Measurements from ENCODE around the gene ZNF586. TPM values are rescaled to one million over a fixed set of nuclear protein-coding genes. Genes with fewer than 3 reads are reported as not detected.
"Not testable (repeated sequence)": the region's sequence is repeated elsewhere in the genome, so short reads cannot be mapped to it uniquely, and the experiment has no call there.

The ZNF586 gene
- total and polyA plus RNA-seq, 8 donors: 13.2 to 38.1 (median 29.2) TPM

GRCh38 chr19:57817976-57818375, 48.5 kb downstream of the ZNF586 start:
- no peak for DNase-seq
- Histone ChIP-seq H3K4me3 (no peak overlapping the region), H3K36me3 (peaks cover 0 to 6% of the 10 kb centered on the region in 2 donors), H3K27me3 (no peaks in the 10 kb centered on the region), H3K4me1 (peaks cover 24 to 32% of the 10 kb centered on the region in 2 donors), H3K9me3 (no peaks in the 10 kb centered on the region), H3K27ac (no peak overlapping the region)
- ATAC-seq: no peak
- intact Hi-C loops (cut with DNase I): no loop called here
- TF ChIP-seq CTCF (IDR thresholded peaks at IDR 0.05): no peak

GRCh38 chr19:57818378-57818777, 48.9 kb downstream of the ZNF586 start:
- DNase-seq: no peak
- ATAC-seq: no peak
- TF ChIP-seq CTCF (IDR thresholded peaks at IDR 0.05): no peak
- H3K4me1 ChIP-seq: peaks cover 22 to 30% of the 10 kb centered on the region in 2 donors
- peaks cover 0 to 6% of the 10 kb centered on the region in 2 donors for H3K36me3 ChIP-seq
- no peaks in the 10 kb centered on the region for H3K9me3 ChIP-seq
- no peak overlapping the region for H3K27ac ChIP-seq
- intact Hi-C loops (cut with DNase I): no loop called here
- no peak overlapping the region for H3K4me3 ChIP-seq
- no peaks in the 10 kb centered on the region for H3K27me3 ChIP-seq

- H3K27ac ChIP-seq: peak overlapping the region; percentile 79 to 81
- peaks cover 0 to 6% of the 10 kb centered on the region in 2 donors for H3K36me3 ChIP-seq
- H3K9me3 ChIP-seq: no peaks in the 10 kb centered on the region
- peaks cover 14 to 20% of the 10 kb centered on the region in 2 donors for H3K4me1 ChIP-seq
- ATAC-seq (peak; percentile 90), DNase-seq (peak; percentile 82 to 93 (median 89))
- H3K4me3 ChIP-seq: peak overlapping the region; percentile 74 to 97
- intact Hi-C loops (cut with DNase I): no loop called here
- H3K27me3 ChIP-seq: no peaks in the 10 kb centered on the region
- TF ChIP-seq CTCF (IDR thresholded peaks at IDR 0.05): no peak
These were observed 50.1 kb downstream of the ZNF586 start for GRCh38 chr19:57819475-57820148.

GRCh38 chr19:57820599-57820998, 51.1 kb downstream of the ZNF586 start:
- DNase-seq: no peak
- no peak for ATAC-seq
- Histone ChIP-seq H3K4me1 (peaks cover 10 to 15% of the 10 kb centered on the region in 2 donors), H3K4me3 (peak overlapping the region; percentile 74 to 97), H3K9me3 (no peaks in the 10 kb centered on the region), H3K27ac (no peak overlapping the region), H3K36me3 (peaks cover 0 to 10% of the 10 kb centered on the region in 2 donors), H3K27me3 (no peaks in the 10 kb centered on the region)
- no peak for TF ChIP-seq CTCF (IDR thresholded peaks at IDR 0.05)
- intact Hi-C loops (cut with DNase I): no loop called here

- ATAC-seq; intact Hi-C loops (cut with DNase I); DNase-seq; H3K27ac ChIP-seq; H3K27me3 ChIP-seq; H3K9me3 ChIP-seq: not testable (repeated sequence)
- Histone ChIP-seq H3K36me3 (peaks cover 0 to 10% of the 10 kb centered on the region in 2 donors), H3K4me1 (peaks cover 10 to 15% of the 10 kb centered on the region in 2 donors), H3K4me3 (peak overlapping the region in 1 of 2 donors; percentile 74)
These were observed 51.6 kb downstream of the ZNF586 start for GRCh38 chr19:57821095-57821494.

GRCh38 chr19:57821501-57821900, 52.0 kb downstream of the ZNF586 start:
- H3K4me3 ChIP-seq; intact Hi-C loops (cut with DNase I); DNase-seq; H3K9me3 ChIP-seq; H3K27ac ChIP-seq; H3K27me3 ChIP-seq; ATAC-seq: not testable (repeated sequence)
- Histone ChIP-seq H3K4me1 (peaks cover 10 to 15% of the 10 kb centered on the region in 2 donors), H3K36me3 (peaks cover 0 to 10% of the 10 kb centered on the region in 2 donors)

GRCh38 chr19:57823155-57823554, 53.7 kb downstream of the ZNF586 start:
- H3K9me3 ChIP-seq; H3K27me3 ChIP-seq; H3K4me3 ChIP-seq; H3K27ac ChIP-seq; intact Hi-C loops (cut with DNase I); ATAC-seq; DNase-seq: not testable (repeated sequence)
- Histone ChIP-seq H3K36me3 (peaks cover 0 to 10% of the 10 kb centered on the region in 2 donors), H3K4me1 (peaks cover 10 to 15% of the 10 kb centered on the region in 2 donors)

- H3K36me3 ChIP-seq: peaks cover 0 to 10% of the 10 kb centered on the region in 2 donors
- H3K4me3 ChIP-seq; H3K9me3 ChIP-seq; DNase-seq; ATAC-seq; H3K27me3 ChIP-seq; H3K27ac ChIP-seq; intact Hi-C loops (cut with DNase I): not testable (repeated sequence)
- H3K4me1 ChIP-seq: peaks cover 10 to 11% of the 10 kb centered on the region in 2 donors
These were observed 54.1 kb downstream of the ZNF586 start for GRCh38 chr19:57823608-57824007.
